ENCODE results near the gene TTLL1. TPM values are rescaled to one million over a fixed set of nuclear protein-coding genes. Genes with fewer than 3 reads are reported as not detected.

The TTLL1 gene
- total and polyA plus RNA-seq, 2 of the 4 experiments (the other 2 are of a cell fraction) = 10.8 to 13.2 TPM

DNA sequence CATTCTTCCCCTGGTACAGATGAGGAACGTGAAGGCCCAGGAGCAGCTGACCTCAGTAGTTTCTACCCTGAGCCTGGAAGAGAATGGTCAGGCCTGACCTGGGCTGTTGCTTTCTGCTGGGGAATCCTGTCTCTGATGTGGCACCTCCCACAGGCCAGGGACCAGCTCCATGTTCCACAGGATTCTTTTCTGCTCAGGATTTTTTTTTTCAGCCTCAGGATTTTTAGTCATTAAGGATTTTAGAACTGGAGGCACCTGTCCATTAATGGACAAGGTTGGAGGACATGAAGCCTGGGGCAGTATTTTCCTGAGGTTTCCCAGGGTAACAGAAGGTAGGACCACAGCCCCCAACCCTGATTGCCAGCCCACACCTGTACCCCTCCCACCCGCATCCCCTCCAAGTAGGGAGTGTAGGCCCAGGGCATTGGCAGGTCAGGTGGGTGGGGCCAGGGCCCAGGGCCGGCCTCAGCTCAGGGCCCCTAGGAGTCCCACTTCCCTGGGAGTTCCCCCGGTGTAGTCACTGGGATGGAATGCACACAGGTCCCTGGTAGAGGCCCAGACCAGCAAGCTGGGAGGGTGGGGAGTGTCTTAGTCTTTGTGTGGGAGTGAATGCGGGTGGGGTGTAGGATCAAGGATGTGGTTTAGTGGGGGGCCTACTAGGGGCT is 37.4 kb upstream of the TTLL1 start:
- no peak overlapping the region for H3K9ac ChIP-seq (ENCODE audit: low read depth, low read length)
- peak overlapping the region; percentile 19; the same call in 1 of the 2 replicates for H3K4me2 ChIP-seq (ENCODE audit: low read depth, low read length)
- in situ Hi-C loops (cut with MboI; ENCODE audit: low sequenced_read_pairs) (no loop called here), dilution Hi-C loops (cut with HindIII; ENCODE audit: low sequenced_read_pairs, unreplicated experiment) (no loop called here), intact Hi-C loops (cut with micrococcal nuclease) (no loop called here)
- H3K79me1 ChIP-seq (ENCODE audit: low read depth in 1 of 2, low read length in 2 of 2) = no peaks in the 10 kb centered on the region
- no peak overlapping the region for H3K27ac ChIP-seq (ENCODE audit: insufficient read depth, low read length)
- H2AK5ac ChIP-seq (ENCODE audit: low read depth, low read length) = peak overlapping the region; percentile 88
- no peaks in the 10 kb centered on the region for H3K27me3 ChIP-seq (ENCODE audit: control insufficient read depth, insufficient read depth, low read length)
- H4K20me1 ChIP-seq (ENCODE audit: insufficient read depth, low read length) = no peaks in the 10 kb centered on the region
- H3K4ac ChIP-seq (ENCODE audit: low read depth, low read length) = peak overlapping the region; percentile 92
- H4K5ac ChIP-seq (ENCODE audit: low read depth, low read length) = peak overlapping the region; percentile 78
- peak overlapping the region; percentile 40 to 86; a peak in 3 of 4 replicates for H4K8ac ChIP-seq (ENCODE audit: low read depth in 2 of 2, low read length in 2 of 2)
- BruUV-seq (replicated peaks) = no TSS peak
- peaks cover 2% of the 10 kb centered on the region; the same call in 1 of the 2 replicates for H3K36me3 ChIP-seq (ENCODE audit: control insufficient read depth, insufficient read depth, low read length)
- peaks cover 12% of the 10 kb centered on the region for H3K4me1 ChIP-seq (ENCODE audit: control insufficient read depth, insufficient read depth, low read length)
- POLR2A ChIA-PET (ENCODE audit: unreplicated experiment) = interaction anchor here (0.6 kb wide), 1 partner anchor 508 kb away, joined by 12 read pairs; no protein-coding TSS in a partner anchor
- no peak overlapping the region; the same call in 2 of the 3 replicates for H2BK15ac ChIP-seq (ENCODE audit: low read depth, low read length)
- H3K4me3 ChIP-seq (ENCODE audit: insufficient read depth, low read depth, low read length) = no peak overlapping the region
- TF ChIP-seq, protein P1, sequence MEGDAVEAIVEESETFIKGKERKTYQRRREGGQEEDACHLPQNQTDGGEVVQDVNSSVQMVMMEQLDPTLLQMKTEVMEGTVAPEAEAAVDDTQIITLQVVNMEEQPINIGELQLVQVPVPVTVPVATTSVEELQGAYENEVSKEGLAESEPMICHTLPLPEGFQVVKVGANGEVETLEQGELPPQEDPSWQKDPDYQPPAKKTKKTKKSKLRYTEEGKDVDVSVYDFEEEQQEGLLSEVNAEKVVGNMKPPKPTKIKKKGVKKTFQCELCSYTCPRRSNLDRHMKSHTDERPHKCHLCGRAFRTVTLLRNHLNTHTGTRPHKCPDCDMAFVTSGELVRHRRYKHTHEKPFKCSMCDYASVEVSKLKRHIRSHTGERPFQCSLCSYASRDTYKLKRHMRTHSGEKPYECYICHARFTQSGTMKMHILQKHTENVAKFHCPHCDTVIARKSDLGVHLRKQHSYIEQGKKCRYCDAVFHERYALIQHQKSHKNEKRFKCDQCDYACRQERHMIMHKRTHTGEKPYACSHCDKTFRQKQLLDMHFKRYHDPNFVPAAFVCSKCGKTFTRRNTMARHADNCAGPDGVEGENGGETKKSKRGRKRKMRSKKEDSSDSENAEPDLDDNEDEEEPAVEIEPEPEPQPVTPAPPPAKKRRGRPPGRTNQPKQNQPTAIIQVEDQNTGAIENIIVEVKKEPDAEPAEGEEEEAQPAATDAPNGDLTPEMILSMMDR (conservative IDR thresholded peaks at IDR 0.05; ENCODE audit: low read depth, low read length) = no peak
- TF ChIP-seq RAD21 (IDR thresholded peaks at IDR 0.05; ENCODE audit: low read length) (no peak), MAFK (IDR thresholded peaks at IDR 0.05; ENCODE audit: low read depth, low read length) (no peak), MXI1 (IDR thresholded peaks at IDR 0.05; ENCODE audit: borderline replicate concordance, low read depth, low read length) (no peak), FOS (IDR thresholded peaks at IDR 0.05; ENCODE audit: low read depth, low read length) (0 out of 2 replicates have a peak, but pooled peaks have one; percentile 19), MAZ (IDR thresholded peaks at IDR 0.05; ENCODE audit: borderline replicate concordance, low read depth, low read length) (peak; percentile 52; the same call in 1 of the 2 replicates)
- TF ChIP-seq, protein P2, sequence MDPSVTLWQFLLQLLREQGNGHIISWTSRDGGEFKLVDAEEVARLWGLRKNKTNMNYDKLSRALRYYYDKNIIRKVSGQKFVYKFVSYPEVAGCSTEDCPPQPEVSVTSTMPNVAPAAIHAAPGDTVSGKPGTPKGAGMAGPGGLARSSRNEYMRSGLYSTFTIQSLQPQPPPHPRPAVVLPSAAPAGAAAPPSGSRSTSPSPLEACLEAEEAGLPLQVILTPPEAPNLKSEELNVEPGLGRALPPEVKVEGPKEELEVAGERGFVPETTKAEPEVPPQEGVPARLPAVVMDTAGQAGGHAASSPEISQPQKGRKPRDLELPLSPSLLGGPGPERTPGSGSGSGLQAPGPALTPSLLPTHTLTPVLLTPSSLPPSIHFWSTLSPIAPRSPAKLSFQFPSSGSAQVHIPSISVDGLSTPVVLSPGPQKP (IDR thresholded peaks at IDR 0.05; ENCODE audit: borderline replicate concordance, low read depth, low read length) = no peak
- H2AK9ac ChIP-seq (replicated peaks; ENCODE audit: low read depth, low read length, poor library complexity) = peak overlapping the region; percentile 99
- H2BK120ac ChIP-seq (ENCODE audit: low read depth, low read length) = peak overlapping the region; percentile 80; the same call in 1 of the 2 replicates
- CTCF ChIA-PET = no interaction called here
- 78% methylated on average over 1 of the region's 5 CpGs; no CpG with 5 or more reads in 1 of the 2 experiments for WGBS, 2 experiments (ENCODE audit: extremely low coverage in 2 of 2, insufficient read length in 1 of 2)
- peak overlapping the region; percentile 25; the same call in 1 of the 2 replicates for H2BK20ac ChIP-seq (ENCODE audit: low read depth, low read length)
- peaks cover 11% of the 10 kb centered on the region for H3K9me1 ChIP-seq (ENCODE audit: insufficient read depth, low read length)
- peak overlapping the region; percentile 81 for H2AFZ ChIP-seq (replicated peaks; ENCODE audit: low read length, poor library complexity)
- H2BK5ac ChIP-seq (ENCODE audit: low read depth, low read length, poor library complexity, severe bottlenecking) = no peak overlapping the region
- peak overlapping the region; percentile 85 for H3K14ac ChIP-seq (replicated peaks; ENCODE audit: low read depth, low read length)
- no peak overlapping the region for H3K23ac ChIP-seq (ENCODE audit: low read depth, low read length)
- H4K91ac ChIP-seq (ENCODE audit: insufficient read depth, low read depth, low read length) = peak overlapping the region; percentile 81
- H3K18ac ChIP-seq (ENCODE audit: low read depth, low read length) = no peak overlapping the region
- DNase-seq (peak; percentile 85), ATAC-seq (ENCODE audit: low read depth) (peak; percentile 94)
- H3K56ac ChIP-seq (ENCODE audit: extremely low read depth, insufficient read depth, low read length) = no peak overlapping the region
- no peaks in the 10 kb centered on the region for H3K9me3 ChIP-seq (ENCODE audit: control insufficient read depth, insufficient read depth, low read length)
